HG03460 (cell line): ENCODE results near the gene CHI3L1.

Experiments
- ATAC-seq: cut with Tn5 transposase; IDR thresholded peaks from one replicate; pipeline ENCODE4 v1.9.1; 2021; ENCODE audit not compliant: unreplicated experiment

Gene CHI3L1

GRCh38 chr1:203136409-203137042, 50.0 kb downstream of the CHI3L1 start:
- ATAC-seq, result no peak

GRCh38 chr1:203135636-203136305, 50.7 kb downstream of the CHI3L1 start:
- no peak for ATAC-seq

- no peak for ATAC-seq
Observed at GRCh38 chr1:203133970-203134725, 52.4 kb downstream of the CHI3L1 start.

GRCh38 chr1:203131548-203132200, 54.8 kb downstream of the CHI3L1 start:
- ATAC-seq, result no peak

- ATAC-seq, result no peak
Observed at GRCh38 chr1:203130358-203130985, 56.0 kb downstream of the CHI3L1 start.

- no peak for ATAC-seq
Observed at GRCh38 chr1:203129501-203130231, 56.8 kb downstream of the CHI3L1 start.
